Thoracic aorta (tissue), 2 donors: Measurements from ENCODE around the gene CHST3. TPM values are rescaled to one million over a fixed set of nuclear protein-coding genes. Genes with fewer than 3 reads are reported as not detected.
A peak's percentile ranks its signal among the peaks of the same experiment; 100 is the strongest.

ENCODE experiments used
- ATAC-seq: fragments of 150-250 bp; one replicate; pipeline ENCODE4 v1.8.0; 2017; ENCODE audit warnings: low read depth; ENCODE audit not compliant: insufficient number of reproducible peaks, low FRiP score
- DNase-seq: peaks from one replicate; pipeline ENCODE4 v3.0.0-alpha.2; 2020; ENCODE audit warnings: low spot score
- H3K27ac ChIP-seq, 2 donors: fragments of 200-600 bp; sonication (generic); 1 replicate in 1 of 2; 2 replicates in 1 of 2; pipeline ENCODE4 v1.5.1; 2016; ENCODE audit warnings: mild to moderate bottlenecking in 2 of 2, moderate library complexity in 2 of 2
- H3K27me3 ChIP-seq: fragments of 200-600 bp; sonication (generic); replicated peaks from 2 replicates; pipeline ENCODE4 v1.6.0; 2016; ENCODE audit warnings: mild to moderate bottlenecking; ENCODE audit not compliant: insufficient read depth
- H3K36me3 ChIP-seq: fragments of 200-600 bp; sonication (generic); one replicate; pipeline ENCODE4 v1.5.1; 2016
- H3K4me1 ChIP-seq, 2 donors: fragments of 200-600 bp; sonication (generic); 1 replicate in 1 of 2; 2 replicates in 1 of 2; pipeline versions ENCODE4 v1.5.1 to v1.6.0; 2016; ENCODE audit warnings: low read depth in 2 of 2, mild to moderate bottlenecking in 1 of 2; ENCODE audit not compliant: control insufficient read depth in 1 of 2
- H3K4me3 ChIP-seq: fragments of 200-600 bp; sonication (generic); 2 replicates; pipeline ENCODE4 v1.5.1; 2016; ENCODE audit warnings: mild to moderate bottlenecking
- H3K9me3 ChIP-seq: fragments of 200-600 bp; sonication (generic); 2 replicates; pipeline ENCODE4 v1.5.1; 2016
- CTCF ChIP-seq: fragments of 200-600 bp; sonication (generic); IDR thresholded peaks from one replicate; pipeline ENCODE4 v1.5.1; 2019; ENCODE audit warnings: antibody characterized with exemption
- total RNA-seq, 2 donors: library from RNA; depleted of rRNA; stranded (reverse); fragments of >200 nt; gene quantifications; one replicate each; pipeline versions ENCODE4 v1.1.0 to v1.2.3, GENCODE V29; 2016

CHST3 gene
- total RNA-seq, 2 donors from 2014 or later: 54.4 to 80.6 TPM

GRCh38 chr10:72010234-72010973 lies 46.2 kb downstream of the CHST3 start:
- no peak for DNase-seq
- no peak for TF ChIP-seq CTCF
- no peaks in the 10 kb centered on the region for H3K9me3 ChIP-seq
- peaks cover 39% of the 10 kb centered on the region for H3K36me3 ChIP-seq
- peaks cover 26 to 44% of the 10 kb centered on the region in 2 donors for H3K4me1 ChIP-seq
- ATAC-seq: no peak
- peak overlapping the region; percentile 90 to 94 for H3K27ac ChIP-seq
- no peaks in the 10 kb centered on the region for H3K27me3 ChIP-seq
- peak overlapping the region; percentile 56 for H3K4me3 ChIP-seq

- peaks cover 26 to 50% of the 10 kb centered on the region in 2 donors for H3K4me1 ChIP-seq
Measured at GRCh38 chr10:72011016-72011415, 46.8 kb downstream of the CHST3 start.

GRCh38 chr10:72011468-72011867 lies 47.3 kb downstream of the CHST3 start:
- no peak for DNase-seq
- no peaks in the 10 kb centered on the region for H3K9me3 ChIP-seq
- ATAC-seq: no peak
- no peak for TF ChIP-seq CTCF
- peaks cover 36% of the 10 kb centered on the region for H3K36me3 ChIP-seq
- no peaks in the 10 kb centered on the region for H3K27me3 ChIP-seq
- H3K27ac ChIP-seq: peak overlapping the region; percentile 90 to 94
- peaks cover 29 to 55% of the 10 kb centered on the region in 2 donors for H3K4me1 ChIP-seq
- no peak overlapping the region for H3K4me3 ChIP-seq

More at GRCh38 chr10:72011016-72011415, 46.8 kb downstream of the CHST3 start:
- TF ChIP-seq CTCF: no peak
- DNase-seq: no peak
- H3K9me3 ChIP-seq: no peaks in the 10 kb centered on the region
- no peaks in the 10 kb centered on the region for H3K27me3 ChIP-seq
- H3K36me3 ChIP-seq: peaks cover 39% of the 10 kb centered on the region
- no peak for ATAC-seq
- H3K27ac ChIP-seq: peak overlapping the region; percentile 90 to 94
- H3K4me3 ChIP-seq: no peak overlapping the region

- DNase-seq (no peak), ATAC-seq (no peak)
- TF ChIP-seq CTCF: no peak
- H3K27me3 ChIP-seq: no peaks in the 10 kb centered on the region
- H3K9me3 ChIP-seq: no peaks in the 10 kb centered on the region
- H3K27ac ChIP-seq: peak overlapping the region; percentile 52 to 94
- peaks cover 34 to 60% of the 10 kb centered on the region in 2 donors for H3K4me1 ChIP-seq
- H3K4me3 ChIP-seq: no peak overlapping the region
- H3K36me3 ChIP-seq: peaks cover 30% of the 10 kb centered on the region
Measured at GRCh38 chr10:72011976-72012512, 47.8 kb downstream of the CHST3 start.

DNA sequence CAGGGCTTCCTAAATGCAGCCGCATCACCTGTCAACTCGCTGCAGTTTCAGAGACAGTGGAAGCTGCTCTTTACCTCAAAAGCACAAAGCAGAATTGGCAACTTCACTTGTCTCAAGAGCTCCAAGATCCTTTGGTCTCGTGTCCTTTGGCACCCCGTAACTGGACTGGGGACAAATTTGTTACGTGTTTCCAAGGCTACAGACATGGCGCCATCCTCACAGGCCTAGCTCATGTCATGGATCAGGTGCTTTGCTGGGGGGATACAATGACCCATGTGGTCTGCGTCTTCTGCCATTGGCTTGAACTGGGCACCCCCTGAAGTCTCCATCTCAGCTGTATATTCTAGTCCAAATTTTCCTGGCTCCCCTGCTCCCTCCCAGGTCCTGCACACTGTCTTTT lies 48.6 kb downstream of the CHST3 start:
- peaks cover 22% of the 10 kb centered on the region for H3K36me3 ChIP-seq
- ATAC-seq (no peak), DNase-seq (no peak)
- no peaks in the 10 kb centered on the region for H3K9me3 ChIP-seq
- no peak overlapping the region for H3K4me3 ChIP-seq
- H3K27me3 ChIP-seq: no peaks in the 10 kb centered on the region
- H3K4me1 ChIP-seq: peaks cover 39 to 67% of the 10 kb centered on the region in 2 donors
- no peak for TF ChIP-seq CTCF
- no peak overlapping the region for H3K27ac ChIP-seq
